H9 (cell line): ENCODE measurements around the gene ANKRD26. TPM values are rescaled to one million over a fixed set of nuclear protein-coding genes. Genes with fewer than 3 reads are reported as not detected.

Experiments used
- DNase-seq: peaks from one replicate; pipeline ENCODE4 v3.0.0-alpha.2; 2017
- H2AFZ ChIP-seq: one replicate; pipeline ENCODE4 v1.6.1; 2013; ENCODE audit warnings: mild to moderate bottlenecking, low read length, control low read depth, moderate library complexity
- H2AK5ac ChIP-seq: 2 replicates; pipeline ENCODE4 v1.6.1; 2013; ENCODE audit warnings: low read length, control low read depth, mixed read lengths; ENCODE audit not compliant: insufficient read length
- H2BK120ac ChIP-seq: one replicate; pipeline ENCODE4 v1.6.1; 2013; ENCODE audit warnings: low read depth, mild to moderate bottlenecking, low read length, control low read depth, inconsistent platforms; ENCODE audit not compliant: poor library complexity, severe bottlenecking
- H2BK12ac ChIP-seq: 2 replicates; pipeline ENCODE4 v1.6.1; 2013; ENCODE audit warnings: low read length, control low read depth, mixed read lengths, low read depth; ENCODE audit not compliant: insufficient read length
- H2BK15ac ChIP-seq: 2 replicates; pipeline ENCODE4 v1.6.1; 2013; ENCODE audit warnings: low read depth, low read length, control low read depth
- H2BK20ac ChIP-seq: one replicate; pipeline ENCODE4 v1.6.1; 2013; ENCODE audit warnings: low read depth, mild to moderate bottlenecking, low read length, control low read depth, inconsistent platforms; ENCODE audit not compliant: poor library complexity, severe bottlenecking
- H2BK5ac ChIP-seq: 2 replicates; pipeline ENCODE4 v1.6.1; 2013; ENCODE audit warnings: low read length, control low read depth, mixed read lengths; ENCODE audit not compliant: insufficient read length
- H3K14ac ChIP-seq: 2 replicates; pipeline ENCODE4 v1.6.1; 2013; ENCODE audit warnings: low read length, control low read depth; ENCODE audit not compliant: insufficient read depth
- H3K18ac ChIP-seq: 2 replicates; pipeline ENCODE4 v1.6.1; 2013; ENCODE audit warnings: low read depth, mild to moderate bottlenecking, mixed read lengths, low read length, control low read depth; ENCODE audit not compliant: insufficient read length
- H3K23ac ChIP-seq: 2 replicates; pipeline ENCODE4 v1.6.1; 2013; ENCODE audit warnings: low read length, control low read depth, mixed read lengths, low read depth; ENCODE audit not compliant: insufficient read length
- H3K23me2 ChIP-seq: 2 replicates; pipeline ENCODE4 v1.6.1; 2013; ENCODE audit warnings: low read depth, mild to moderate bottlenecking, mixed read lengths, low read length, control low read depth; ENCODE audit not compliant: insufficient read length, poor library complexity, severe bottlenecking
- H3K27ac ChIP-seq: 2 replicates; pipeline ENCODE4 v1.5.1; 2013; ENCODE audit warnings: low read length, control low read depth, mixed read lengths, low read depth; ENCODE audit not compliant: insufficient read length
- H3K27me3 ChIP-seq: 2 replicates; pipeline ENCODE4 v1.6.1; 2013; ENCODE audit warnings: low read length, control low read depth, inconsistent platforms; ENCODE audit not compliant: insufficient read depth
- H3K4ac ChIP-seq: 2 replicates; pipeline ENCODE4 v1.6.1; 2013; ENCODE audit warnings: low read depth, mild to moderate bottlenecking, control low read depth, inconsistent platforms, low read length, moderate library complexity
- H3K4me1 ChIP-seq: 2 replicates; pipeline ENCODE4 v1.6.1; 2013; ENCODE audit warnings: low read length, control low read depth, inconsistent platforms; ENCODE audit not compliant: insufficient read depth
- H3K4me2 ChIP-seq: 2 replicates; pipeline ENCODE4 v1.6.1; 2013; ENCODE audit warnings: low read length, control low read depth, mixed read lengths; ENCODE audit not compliant: insufficient read length, insufficient read depth
- H3K56ac ChIP-seq: 2 replicates; pipeline ENCODE4 v1.6.1; 2013; ENCODE audit warnings: low read depth, mild to moderate bottlenecking, mixed read lengths, low read length, control low read depth; ENCODE audit not compliant: insufficient read length
- H3K79me1 ChIP-seq: 2 replicates; pipeline ENCODE4 v1.6.1; 2013; ENCODE audit warnings: low read depth, mild to moderate bottlenecking, moderate library complexity, low read length, control low read depth, inconsistent platforms; ENCODE audit not compliant: insufficient read depth, poor library complexity, severe bottlenecking
- H3K79me2 ChIP-seq: 2 replicates; pipeline ENCODE4 v1.6.1; 2013; ENCODE audit warnings: low read length, control low read depth, inconsistent platforms; ENCODE audit not compliant: insufficient read depth
- H3K9ac ChIP-seq: 2 replicates; pipeline ENCODE4 v1.6.1; 2013; ENCODE audit warnings: low read length, control low read depth, mixed read lengths; ENCODE audit not compliant: insufficient read length; ENCODE audit errors: extremely low read depth
- H3K9me3 ChIP-seq: one replicate; pipeline ENCODE4 v1.6.1; 2013; ENCODE audit warnings: low read depth, low read length, inconsistent platforms; ENCODE audit not compliant: control insufficient read depth
- H3T11ph ChIP-seq: one replicate; pipeline ENCODE4 v1.6.1; 2013; ENCODE audit warnings: mild to moderate bottlenecking, low read length, control low read depth, inconsistent platforms
- H4K20me1 ChIP-seq: one replicate; pipeline ENCODE4 v1.6.1; 2013; ENCODE audit not compliant: control insufficient read depth, insufficient read length, insufficient read depth
- H4K5ac ChIP-seq: 2 replicates; pipeline ENCODE4 v1.6.1; 2013; ENCODE audit warnings: low read depth, mild to moderate bottlenecking, mixed read lengths, low read length, control low read depth; ENCODE audit not compliant: insufficient read length
- H4K8ac ChIP-seq: replicated peaks from 2 replicates; pipeline ENCODE4 v1.6.1; 2013; ENCODE audit warnings: low read length, control low read depth, mixed read lengths, low read depth; ENCODE audit not compliant: insufficient read length
- H4K91ac ChIP-seq: 2 replicates; pipeline ENCODE4 v1.6.1; 2013; ENCODE audit warnings: low read depth, mild to moderate bottlenecking, moderate library complexity, mixed read lengths, low read length, control low read depth; ENCODE audit not compliant: insufficient read length
- H3K27ac Mint-ChIP-seq, 3 experiments: 2 replicates in 2 of 3; 3 replicates in 1 of 3; pipeline ENCODE4 v1.8.0; 2020 to 2021; ENCODE audit warnings: mixed read lengths in 3 of 3, mild to moderate bottlenecking in 1 of 3, moderate library complexity in 1 of 3
- H3K27me3 Mint-ChIP-seq: 2 replicates; pipeline ENCODE4 v1.8.0; 2021; ENCODE audit warnings: low read depth, mild to moderate bottlenecking, moderate library complexity, mixed read lengths
- H3K36me3 Mint-ChIP-seq, 3 experiments: 2 replicates in 2 of 3; 3 replicates in 1 of 3; pipeline ENCODE4 v1.8.0; 2020 to 2021; ENCODE audit warnings: low read depth in 3 of 3, mixed read lengths in 3 of 3; ENCODE audit not compliant: insufficient read depth in 1 of 3
- H3K4me1 Mint-ChIP-seq, 2 experiments: 2 replicates each; pipeline ENCODE4 v1.8.0; 2020; ENCODE audit warnings: mixed read lengths in 2 of 2
- H3K4me3 Mint-ChIP-seq, 2 experiments: 2 replicates in 1 of 2; 3 replicates in 1 of 2; pipeline ENCODE4 v1.8.0; 2020 to 2021; ENCODE audit warnings: mild to moderate bottlenecking in 2 of 2, mixed read lengths in 2 of 2, moderate library complexity in 1 of 2
- H3K9me3 Mint-ChIP-seq, 2 experiments: 2 replicates in 1 of 2; 3 replicates in 1 of 2; pipeline ENCODE4 v1.8.0; 2020; ENCODE audit warnings: mild to moderate bottlenecking in 2 of 2, mixed read lengths in 2 of 2, moderate library complexity in 1 of 2
- WGBS: extraction: QIAGEN DNeasy Blood & Tissue Kit; methylation state at CpG from one replicate; pipeline ENCODE4 v1.1.7; 2013; ENCODE audit warnings: missing lambda C conversion rate, low lambda C conversion rate, mixed read lengths; ENCODE audit not compliant: insufficient read length; ENCODE audit errors: extremely low coverage; 5-methylcytosine and 5-hydroxymethylcytosine counted together
- total RNA-seq: library from RNA; stranded (reverse); gene quantifications from 2 replicates; pipeline ENCODE4 v1.2.1, GENCODE V29; 2021
- TF ChIP-seq, protein P1 (sequence below): fragments of 200-600 bp; sonication (generic); conservative IDR thresholded peaks from 3 replicates; pipeline ENCODE4 v1.8.0; 2021; ENCODE audit warnings: antibody characterized with exemption, mild to moderate bottlenecking

ANKRD26 gene
- total RNA-seq, 1 experiment from 2014 or later: 9.4 TPM

GRCh38 chr10:26962835-26963234 lies 137.5 kb downstream of the ANKRD26 start:
- no peak overlapping the region for H3K9ac ChIP-seq
- no peak overlapping the region for H2BK5ac ChIP-seq
- H4K20me1 ChIP-seq: no peaks in the 10 kb centered on the region
- no peak overlapping the region for H4K5ac ChIP-seq
- no peak overlapping the region for H3T11ph ChIP-seq
- H4K91ac ChIP-seq: no peak overlapping the region
- H3K27me3 ChIP-seq: no peaks in the 10 kb centered on the region
- H3K23me2 ChIP-seq: no peaks in the 10 kb centered on the region
- H3K9me3 Mint-ChIP-seq: no peaks in the 10 kb centered on the region; a peak in 1 of 5 replicates
- H3K4me1 ChIP-seq: no peaks in the 10 kb centered on the region
- H3K27ac ChIP-seq: no peak overlapping the region
- H2BK20ac ChIP-seq: no peak overlapping the region
- no peaks in the 10 kb centered on the region for H3K79me2 ChIP-seq
- no peak overlapping the region for H2BK120ac ChIP-seq
- H3K4ac ChIP-seq: no peak overlapping the region
- TF ChIP-seq, protein P1, sequence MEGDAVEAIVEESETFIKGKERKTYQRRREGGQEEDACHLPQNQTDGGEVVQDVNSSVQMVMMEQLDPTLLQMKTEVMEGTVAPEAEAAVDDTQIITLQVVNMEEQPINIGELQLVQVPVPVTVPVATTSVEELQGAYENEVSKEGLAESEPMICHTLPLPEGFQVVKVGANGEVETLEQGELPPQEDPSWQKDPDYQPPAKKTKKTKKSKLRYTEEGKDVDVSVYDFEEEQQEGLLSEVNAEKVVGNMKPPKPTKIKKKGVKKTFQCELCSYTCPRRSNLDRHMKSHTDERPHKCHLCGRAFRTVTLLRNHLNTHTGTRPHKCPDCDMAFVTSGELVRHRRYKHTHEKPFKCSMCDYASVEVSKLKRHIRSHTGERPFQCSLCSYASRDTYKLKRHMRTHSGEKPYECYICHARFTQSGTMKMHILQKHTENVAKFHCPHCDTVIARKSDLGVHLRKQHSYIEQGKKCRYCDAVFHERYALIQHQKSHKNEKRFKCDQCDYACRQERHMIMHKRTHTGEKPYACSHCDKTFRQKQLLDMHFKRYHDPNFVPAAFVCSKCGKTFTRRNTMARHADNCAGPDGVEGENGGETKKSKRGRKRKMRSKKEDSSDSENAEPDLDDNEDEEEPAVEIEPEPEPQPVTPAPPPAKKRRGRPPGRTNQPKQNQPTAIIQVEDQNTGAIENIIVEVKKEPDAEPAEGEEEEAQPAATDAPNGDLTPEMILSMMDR: no peak
- no peak overlapping the region for H3K56ac ChIP-seq
- no peaks in the 10 kb centered on the region for H3K9me3 ChIP-seq
- no peak overlapping the region for H3K18ac ChIP-seq
- H2BK12ac ChIP-seq: no peak overlapping the region
- WGBS: no CpG with 5 or more reads among the region's 3 CpGs
- no peak overlapping the region for H3K4me2 ChIP-seq
- no peaks in the 10 kb centered on the region for H3K79me1 ChIP-seq
- no peak overlapping the region for H4K8ac ChIP-seq
- H2AFZ ChIP-seq: no peak overlapping the region
- no peak overlapping the region for H2BK15ac ChIP-seq
- peaks cover 5 to 8% (median 7%) of the 10 kb centered on the region in 3 experiments; a peak in 5 of 7 replicates for H3K36me3 Mint-ChIP-seq
- DNase-seq: no peak
- H3K4me3 Mint-ChIP-seq: no peak overlapping the region
- H3K27ac Mint-ChIP-seq: no peak overlapping the region
- H3K14ac ChIP-seq: no peak overlapping the region
- no peaks in the 10 kb centered on the region for H3K27me3 Mint-ChIP-seq
- no peaks in the 10 kb centered on the region for H3K4me1 Mint-ChIP-seq
- H3K23ac ChIP-seq: no peak overlapping the region
- no peak overlapping the region for H2AK5ac ChIP-seq
